Mucosa of gallbladder (tissue), 1 donor: ENCODE measurements around the gene IGSF1. TPM values are rescaled to one million over a fixed set of nuclear protein-coding genes. Genes with fewer than 3 reads are reported as not detected.
"Not testable (repeated sequence)": the region's sequence is repeated elsewhere in the genome, so short reads cannot be mapped to it uniquely, and the experiment has no call there.

ENCODE experiments used
- DNase-seq: peaks from one replicate; pipeline ENCODE4 v3.0.0-alpha.2; 2020; ENCODE audit warnings: low spot score
- total RNA-seq: library from RNA; stranded (reverse); gene quantifications from one replicate; pipeline ENCODE4 v1.2.1, GENCODE V29; 2021
- donor health status: DM: no; HTN: no; CAD: no.

The IGSF1 gene
- total RNA-seq, 1 donor from 2014 or later, result 1.7 TPM

- DNase-seq, result no peak
Measured at GRCh38 chrX:131270080-131270479, 19.0 kb downstream of the IGSF1 start.

GRCh38 chrX:131264665-131265064 lies 24.4 kb downstream of the IGSF1 start:
- no peak for DNase-seq

GRCh38 chrX:131264053-131264452 lies 25.1 kb downstream of the IGSF1 start:
- DNase-seq, result no peak

- DNase-seq, result no peak
Measured at GRCh38 chrX:131262738-131263679, 26.1 kb downstream of the IGSF1 start.

- no peak for DNase-seq
Measured at GRCh38 chrX:131262200-131262599, 26.9 kb downstream of the IGSF1 start.

GRCh38 chrX:131257367-131257766 lies 31.7 kb downstream of the IGSF1 start:
- DNase-seq, result no peak

GRCh38 chrX:131250984-131251738 lies 37.9 kb downstream of the IGSF1 start:
- not testable (repeated sequence) for DNase-seq

- no peak for DNase-seq
Measured at GRCh38 chrX:131239057-131239456, 50.0 kb downstream of the IGSF1 start.

- DNase-seq, result no peak
Measured at GRCh38 chrX:131237363-131237762, 51.7 kb downstream of the IGSF1 start.

GRCh38 chrX:131235768-131236545 lies 53.1 kb downstream of the IGSF1 start:
- no peak for DNase-seq

GRCh38 chrX:131227608-131228007 lies 61.5 kb downstream of the IGSF1 start:
- DNase-seq, result no peak

GRCh38 chrX:131226591-131226990 lies 62.5 kb downstream of the IGSF1 start:
- DNase-seq, result no peak

- DNase-seq, result no peak
Measured at GRCh38 chrX:131225078-131225477, 64.0 kb downstream of the IGSF1 start.

Other genes with a start within 250 kb of the IGSF1 start
- gene ARHGAP36, start 231.0 kb downstream of the IGSF1 start, total RNA-seq, result 0.89 TPM